H9 (cell line): Measurements from ENCODE around the gene UPK2. TPM values are rescaled to one million over a fixed set of nuclear protein-coding genes. Genes with fewer than 3 reads are reported as not detected.

ENCODE experiments used
- DNase-seq: peaks from one replicate; pipeline ENCODE4 v3.0.0-alpha.2; 2017
- H2AFZ ChIP-seq: one replicate; pipeline ENCODE4 v1.6.1; 2013; ENCODE audit warnings: mild to moderate bottlenecking, low read length, control low read depth, moderate library complexity
- H2AK5ac ChIP-seq: 2 replicates; pipeline ENCODE4 v1.6.1; 2013; ENCODE audit warnings: low read length, control low read depth, mixed read lengths; ENCODE audit not compliant: insufficient read length
- H2BK120ac ChIP-seq: one replicate; pipeline ENCODE4 v1.6.1; 2013; ENCODE audit warnings: low read depth, mild to moderate bottlenecking, low read length, control low read depth, inconsistent platforms; ENCODE audit not compliant: poor library complexity, severe bottlenecking
- H2BK12ac ChIP-seq: 2 replicates; pipeline ENCODE4 v1.6.1; 2013; ENCODE audit warnings: low read length, control low read depth, mixed read lengths, low read depth; ENCODE audit not compliant: insufficient read length
- H2BK15ac ChIP-seq: 2 replicates; pipeline ENCODE4 v1.6.1; 2013; ENCODE audit warnings: low read depth, low read length, control low read depth
- H2BK20ac ChIP-seq: one replicate; pipeline ENCODE4 v1.6.1; 2013; ENCODE audit warnings: low read depth, mild to moderate bottlenecking, low read length, control low read depth, inconsistent platforms; ENCODE audit not compliant: poor library complexity, severe bottlenecking
- H2BK5ac ChIP-seq: 2 replicates; pipeline ENCODE4 v1.6.1; 2013; ENCODE audit warnings: low read length, control low read depth, mixed read lengths; ENCODE audit not compliant: insufficient read length
- H3K14ac ChIP-seq: 2 replicates; pipeline ENCODE4 v1.6.1; 2013; ENCODE audit warnings: low read length, control low read depth; ENCODE audit not compliant: insufficient read depth
- H3K18ac ChIP-seq: 2 replicates; pipeline ENCODE4 v1.6.1; 2013; ENCODE audit warnings: low read depth, mild to moderate bottlenecking, mixed read lengths, low read length, control low read depth; ENCODE audit not compliant: insufficient read length
- H3K23ac ChIP-seq: 2 replicates; pipeline ENCODE4 v1.6.1; 2013; ENCODE audit warnings: low read length, control low read depth, mixed read lengths, low read depth; ENCODE audit not compliant: insufficient read length
- H3K23me2 ChIP-seq: 2 replicates; pipeline ENCODE4 v1.6.1; 2013; ENCODE audit warnings: low read depth, mild to moderate bottlenecking, mixed read lengths, low read length, control low read depth; ENCODE audit not compliant: insufficient read length, poor library complexity, severe bottlenecking
- H3K27ac ChIP-seq: 2 replicates; pipeline ENCODE4 v1.5.1; 2013; ENCODE audit warnings: low read length, control low read depth, mixed read lengths, low read depth; ENCODE audit not compliant: insufficient read length
- H3K27me3 ChIP-seq: 2 replicates; pipeline ENCODE4 v1.6.1; 2013; ENCODE audit warnings: low read length, control low read depth, inconsistent platforms; ENCODE audit not compliant: insufficient read depth
- H3K4ac ChIP-seq: 2 replicates; pipeline ENCODE4 v1.6.1; 2013; ENCODE audit warnings: low read depth, mild to moderate bottlenecking, control low read depth, inconsistent platforms, low read length, moderate library complexity
- H3K4me1 ChIP-seq: 2 replicates; pipeline ENCODE4 v1.6.1; 2013; ENCODE audit warnings: low read length, control low read depth, inconsistent platforms; ENCODE audit not compliant: insufficient read depth
- H3K4me2 ChIP-seq: 2 replicates; pipeline ENCODE4 v1.6.1; 2013; ENCODE audit warnings: low read length, control low read depth, mixed read lengths; ENCODE audit not compliant: insufficient read length, insufficient read depth
- H3K56ac ChIP-seq: 2 replicates; pipeline ENCODE4 v1.6.1; 2013; ENCODE audit warnings: low read depth, mild to moderate bottlenecking, mixed read lengths, low read length, control low read depth; ENCODE audit not compliant: insufficient read length
- H3K79me1 ChIP-seq: 2 replicates; pipeline ENCODE4 v1.6.1; 2013; ENCODE audit warnings: low read depth, mild to moderate bottlenecking, moderate library complexity, low read length, control low read depth, inconsistent platforms; ENCODE audit not compliant: insufficient read depth, poor library complexity, severe bottlenecking
- H3K79me2 ChIP-seq: 2 replicates; pipeline ENCODE4 v1.6.1; 2013; ENCODE audit warnings: low read length, control low read depth, inconsistent platforms; ENCODE audit not compliant: insufficient read depth
- H3K9ac ChIP-seq: 2 replicates; pipeline ENCODE4 v1.6.1; 2013; ENCODE audit warnings: low read length, control low read depth, mixed read lengths; ENCODE audit not compliant: insufficient read length; ENCODE audit errors: extremely low read depth
- H3K9me3 ChIP-seq: one replicate; pipeline ENCODE4 v1.6.1; 2013; ENCODE audit warnings: low read depth, low read length, inconsistent platforms; ENCODE audit not compliant: control insufficient read depth
- H3T11ph ChIP-seq: one replicate; pipeline ENCODE4 v1.6.1; 2013; ENCODE audit warnings: mild to moderate bottlenecking, low read length, control low read depth, inconsistent platforms
- H4K20me1 ChIP-seq: one replicate; pipeline ENCODE4 v1.6.1; 2013; ENCODE audit not compliant: control insufficient read depth, insufficient read length, insufficient read depth
- H4K5ac ChIP-seq: 2 replicates; pipeline ENCODE4 v1.6.1; 2013; ENCODE audit warnings: low read depth, mild to moderate bottlenecking, mixed read lengths, low read length, control low read depth; ENCODE audit not compliant: insufficient read length
- H4K8ac ChIP-seq: replicated peaks from 2 replicates; pipeline ENCODE4 v1.6.1; 2013; ENCODE audit warnings: low read length, control low read depth, mixed read lengths, low read depth; ENCODE audit not compliant: insufficient read length
- H4K91ac ChIP-seq: 2 replicates; pipeline ENCODE4 v1.6.1; 2013; ENCODE audit warnings: low read depth, mild to moderate bottlenecking, moderate library complexity, mixed read lengths, low read length, control low read depth; ENCODE audit not compliant: insufficient read length
- H3K27ac Mint-ChIP-seq, 3 experiments: 2 replicates in 2 of 3; 3 replicates in 1 of 3; pipeline ENCODE4 v1.8.0; 2020 to 2021; ENCODE audit warnings: mixed read lengths in 3 of 3, mild to moderate bottlenecking in 1 of 3, moderate library complexity in 1 of 3
- H3K27me3 Mint-ChIP-seq: 2 replicates; pipeline ENCODE4 v1.8.0; 2021; ENCODE audit warnings: low read depth, mild to moderate bottlenecking, moderate library complexity, mixed read lengths
- H3K36me3 Mint-ChIP-seq, 3 experiments: 2 replicates in 2 of 3; 3 replicates in 1 of 3; pipeline ENCODE4 v1.8.0; 2020 to 2021; ENCODE audit warnings: low read depth in 3 of 3, mixed read lengths in 3 of 3; ENCODE audit not compliant: insufficient read depth in 1 of 3
- H3K4me1 Mint-ChIP-seq, 2 experiments: 2 replicates each; pipeline ENCODE4 v1.8.0; 2020; ENCODE audit warnings: mixed read lengths in 2 of 2
- H3K4me3 Mint-ChIP-seq, 2 experiments: 2 replicates in 1 of 2; 3 replicates in 1 of 2; pipeline ENCODE4 v1.8.0; 2020 to 2021; ENCODE audit warnings: mild to moderate bottlenecking in 2 of 2, mixed read lengths in 2 of 2, moderate library complexity in 1 of 2
- H3K9me3 Mint-ChIP-seq, 2 experiments: 2 replicates in 1 of 2; 3 replicates in 1 of 2; pipeline ENCODE4 v1.8.0; 2020; ENCODE audit warnings: mild to moderate bottlenecking in 2 of 2, mixed read lengths in 2 of 2, moderate library complexity in 1 of 2
- CTCF ChIP-seq: fragments of 200-600 bp; sonication (generic); conservative IDR thresholded peaks from 3 replicates; pipeline ENCODE4 v1.8.0; 2021; ENCODE audit warnings: antibody characterized with exemption, mild to moderate bottlenecking
- WGBS: extraction: QIAGEN DNeasy Blood & Tissue Kit; methylation state at CpG from one replicate; pipeline ENCODE4 v1.1.7; 2013; ENCODE audit warnings: missing lambda C conversion rate, low lambda C conversion rate, mixed read lengths; ENCODE audit not compliant: insufficient read length; ENCODE audit errors: extremely low coverage; 5-methylcytosine and 5-hydroxymethylcytosine counted together
- total RNA-seq: library from RNA; stranded (reverse); gene quantifications from 2 replicates; pipeline ENCODE4 v1.2.1, GENCODE V29; 2021

The UPK2 gene
- total RNA-seq, 1 experiment from 2014 or later, result 0.33 TPM

GRCh38 chr11:118911880-118912741 lies 44.0 kb upstream of the UPK2 start:
- Mint-ChIP-seq H3K36me3 (peaks cover 5 to 19% (median 18%) of the 10 kb centered on the region in 3 experiments; a peak in 6 of 7 replicates), H3K4me1 (peaks cover 69 to 84% of the 10 kb centered on the region in 2 experiments), H3K27me3 (no peaks in the 10 kb centered on the region), H3K4me3 (peak overlapping the region; percentile 66 to 81), H3K9me3 (no peaks in the 10 kb centered on the region; a peak in 2 of 5 replicates), H3K27ac (peak overlapping the region; percentile 99 to 100 (median 99))
- Histone ChIP-seq H3K4me1 (peaks cover 8% of the 10 kb centered on the region; the same call in 1 of the 2 replicates), H3K23me2 (peaks cover 14% of the 10 kb centered on the region), H2BK120ac (peak overlapping the region; percentile 36), H3K27ac (peak overlapping the region; percentile 80), H4K5ac (no peak overlapping the region), H3K79me2 (peaks cover 8% of the 10 kb centered on the region; the same call in 1 of the 2 replicates), H2AK5ac (no peak overlapping the region), H3K9me3 (no peaks in the 10 kb centered on the region), H4K20me1 (no peaks in the 10 kb centered on the region), H2BK15ac (no peak overlapping the region), H3K79me1 (peaks cover 5% of the 10 kb centered on the region), H3K27me3 (no peaks in the 10 kb centered on the region), H3T11ph (no peak overlapping the region), H2BK20ac (no peak overlapping the region), H3K4ac (no peak overlapping the region), H4K8ac (no peak overlapping the region), H3K56ac (no peak overlapping the region), H3K4me2 (peak overlapping the region; percentile 74), H3K14ac (peak overlapping the region; percentile 82), H3K23ac (no peak overlapping the region), H2BK5ac (no peak overlapping the region), H3K18ac (peak overlapping the region; percentile 65), H2AFZ (no peak overlapping the region), H4K91ac (no peak overlapping the region), H3K9ac (peak overlapping the region; percentile 27), H2BK12ac (no peak overlapping the region)
- no peak for TF ChIP-seq CTCF
- WGBS, result no CpG with 5 or more reads among the region's 23 CpGs
- DNase-seq, result peak; percentile 98
